Stimulated activated CD8-positive, alpha-beta memory T cell treated with anti-CD3 and anti-CD28 coated beads, Interleukin-12 subunit alpha, Interleukin-12 subunit beta, amount 100 ng/mL, for 4 hours (primary cell): ENCODE results near the gene COG5.
"Not testable (repeated sequence)": the region's sequence is repeated elsewhere in the genome, so short reads cannot be mapped to it uniquely, and the experiment has no call there.

Experiments used
- DNase-seq: peaks from one replicate; pipeline ENCODE4 v3.0.0-alpha.2; 2020; ENCODE audit warnings: low read depth

Gene COG5

GRCh38 chr7:107269790-107270189, 293.9 kb downstream of the COG5 start:
- DNase-seq: no peak

GRCh38 chr7:107268594-107268993, 295.1 kb downstream of the COG5 start:
- DNase-seq: no peak

- DNase-seq: no peak
Measured at GRCh38 chr7:107267138-107267537, 296.6 kb downstream of the COG5 start.

GRCh38 chr7:107264723-107265122, 299.0 kb downstream of the COG5 start:
- no peak for DNase-seq

GRCh38 chr7:107262857-107263256, 300.9 kb downstream of the COG5 start:
- DNase-seq: no peak

GRCh38 chr7:107258737-107259136, 305.0 kb downstream of the COG5 start:
- DNase-seq: no peak

- no peak for DNase-seq
Measured at GRCh38 chr7:107255602-107256001, 308.1 kb downstream of the COG5 start.

- DNase-seq: no peak
Measured at GRCh38 chr7:107254398-107254985, 309.2 kb downstream of the COG5 start.

- no peak for DNase-seq
Measured at GRCh38 chr7:107253599-107253998, 310.1 kb downstream of the COG5 start.

GRCh38 chr7:107251963-107252362, 311.8 kb downstream of the COG5 start:
- no peak for DNase-seq

- no peak for DNase-seq
Measured at GRCh38 chr7:107248551-107249316, 315.0 kb downstream of the COG5 start.

GRCh38 chr7:107246836-107247235, 316.9 kb downstream of the COG5 start:
- not testable (repeated sequence) for DNase-seq

GRCh38 chr7:107244613-107245012, 319.1 kb downstream of the COG5 start:
- DNase-seq: no peak

- no peak for DNase-seq
Measured at GRCh38 chr7:107242267-107242666, 321.5 kb downstream of the COG5 start.

- DNase-seq: no peak
Measured at GRCh38 chr7:107237451-107237850, 326.3 kb downstream of the COG5 start.

- DNase-seq: no peak
Measured at GRCh38 chr7:107236862-107237261, 326.9 kb downstream of the COG5 start.

- no peak for DNase-seq
Measured at GRCh38 chr7:107234436-107234835, 329.3 kb downstream of the COG5 start.

GRCh38 chr7:107233981-107234380, 329.7 kb downstream of the COG5 start:
- DNase-seq: no peak

GRCh38 chr7:107233174-107233573, 330.5 kb downstream of the COG5 start:
- no peak for DNase-seq

- DNase-seq: no peak
Measured at GRCh38 chr7:107232568-107233090, 331.1 kb downstream of the COG5 start.

GRCh38 chr7:107230334-107230733, 333.4 kb downstream of the COG5 start:
- no peak for DNase-seq

- no peak for DNase-seq
Measured at GRCh38 chr7:107228291-107228690, 335.4 kb downstream of the COG5 start.

- DNase-seq: no peak
Measured at GRCh38 chr7:107224374-107225223, 339.1 kb downstream of the COG5 start.
